Measurements from ENCODE around the gene TMPRSS6.

The TMPRSS6 gene

DNA sequence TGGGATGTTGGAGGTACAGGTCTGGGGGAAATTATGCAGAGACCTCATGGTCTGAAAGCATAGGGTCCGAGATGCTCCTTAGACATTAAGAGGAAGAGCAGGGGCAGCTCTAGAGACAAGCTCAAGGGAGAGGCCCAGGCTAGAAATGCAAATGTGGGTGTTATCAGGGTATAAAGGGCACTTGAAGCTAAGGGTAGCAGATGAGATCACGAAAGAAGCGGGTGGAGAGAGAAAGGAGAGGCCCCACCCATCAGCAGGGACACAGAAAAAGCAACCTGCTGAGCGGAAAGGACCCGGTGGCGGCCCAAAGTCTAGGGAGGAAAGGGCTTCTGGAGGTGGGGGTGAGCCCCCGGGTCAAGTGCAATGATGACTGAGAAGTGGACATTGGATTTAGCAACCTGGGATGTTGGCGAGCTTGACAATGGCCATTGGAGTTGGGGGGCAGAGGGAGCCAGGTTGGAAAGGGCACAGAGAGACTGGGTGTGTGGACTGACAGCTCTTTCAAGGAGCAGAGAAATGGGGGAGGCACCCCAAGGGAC, 8.9 kb downstream of the TMPRSS6 start:
- H3K4me3 ChIP-seq (ENCODE audit: low read length): no peak overlapping the region
- DNase-seq (ENCODE audit: low read depth): no peak
- TF ChIP-seq, protein P1, sequence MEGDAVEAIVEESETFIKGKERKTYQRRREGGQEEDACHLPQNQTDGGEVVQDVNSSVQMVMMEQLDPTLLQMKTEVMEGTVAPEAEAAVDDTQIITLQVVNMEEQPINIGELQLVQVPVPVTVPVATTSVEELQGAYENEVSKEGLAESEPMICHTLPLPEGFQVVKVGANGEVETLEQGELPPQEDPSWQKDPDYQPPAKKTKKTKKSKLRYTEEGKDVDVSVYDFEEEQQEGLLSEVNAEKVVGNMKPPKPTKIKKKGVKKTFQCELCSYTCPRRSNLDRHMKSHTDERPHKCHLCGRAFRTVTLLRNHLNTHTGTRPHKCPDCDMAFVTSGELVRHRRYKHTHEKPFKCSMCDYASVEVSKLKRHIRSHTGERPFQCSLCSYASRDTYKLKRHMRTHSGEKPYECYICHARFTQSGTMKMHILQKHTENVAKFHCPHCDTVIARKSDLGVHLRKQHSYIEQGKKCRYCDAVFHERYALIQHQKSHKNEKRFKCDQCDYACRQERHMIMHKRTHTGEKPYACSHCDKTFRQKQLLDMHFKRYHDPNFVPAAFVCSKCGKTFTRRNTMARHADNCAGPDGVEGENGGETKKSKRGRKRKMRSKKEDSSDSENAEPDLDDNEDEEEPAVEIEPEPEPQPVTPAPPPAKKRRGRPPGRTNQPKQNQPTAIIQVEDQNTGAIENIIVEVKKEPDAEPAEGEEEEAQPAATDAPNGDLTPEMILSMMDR (conservative IDR thresholded peaks at IDR 0.05; ENCODE audit: low read length): no peak

DNA sequence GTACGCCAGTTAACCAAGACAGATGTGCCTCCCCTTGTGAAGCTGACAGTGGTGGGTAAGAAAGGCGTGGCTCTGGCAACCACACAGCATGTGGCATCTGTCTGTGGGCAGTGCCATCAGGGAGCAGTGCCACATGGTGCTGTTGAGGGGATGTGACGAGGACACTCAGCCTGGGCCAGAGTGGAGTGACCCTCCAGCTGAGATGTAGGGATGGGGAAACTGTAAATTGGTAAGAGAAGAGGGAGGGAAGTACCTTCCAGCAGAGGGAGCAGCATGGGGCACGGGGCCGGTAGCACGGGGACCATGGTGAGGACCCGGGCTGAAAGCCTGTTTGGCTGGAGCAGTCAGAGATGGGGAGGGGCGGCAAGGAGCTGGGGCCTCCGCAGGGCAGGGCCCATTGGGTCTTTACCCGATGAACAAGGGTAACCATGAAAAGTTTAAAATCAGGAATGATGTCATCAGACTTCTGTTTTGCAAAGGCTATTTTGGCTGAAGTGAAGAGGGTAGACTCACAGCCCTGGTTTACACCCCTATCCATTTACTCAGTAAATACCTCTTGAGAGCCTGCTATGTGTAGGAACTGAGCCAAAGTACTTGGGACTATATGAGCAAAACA, 10.4 kb downstream of the TMPRSS6 start:
- no peak for DNase-seq (ENCODE audit: low read depth)
- TF ChIP-seq, protein P1 (conservative IDR thresholded peaks at IDR 0.05; ENCODE audit: low read length): no peak

DNA sequence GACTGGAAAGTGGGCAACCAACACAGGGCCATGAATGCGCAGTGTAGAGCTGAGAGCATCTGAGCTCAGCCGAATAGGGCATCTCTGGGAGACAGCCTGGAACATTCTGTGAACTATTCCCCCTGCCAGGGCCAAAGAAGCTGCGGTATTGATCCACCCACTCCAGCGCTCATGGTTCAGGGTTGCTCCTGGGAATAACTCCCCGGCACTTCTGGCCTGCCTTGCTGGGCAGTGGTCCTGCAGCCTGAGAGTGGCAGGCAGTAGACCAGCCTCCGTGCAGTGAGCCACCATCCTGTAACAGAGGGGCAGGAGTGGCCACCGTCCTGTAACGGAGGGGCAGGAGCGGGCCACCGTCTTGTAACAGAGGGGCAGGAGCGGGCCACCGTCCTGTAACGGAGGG, 12.2 kb downstream of the TMPRSS6 start:
- TF ChIP-seq, protein P1 (conservative IDR thresholded peaks at IDR 0.05; ENCODE audit: low read length): no peak
- H3K4me3 ChIP-seq (ENCODE audit: low read length): no peak overlapping the region
- no peak for DNase-seq (ENCODE audit: low read depth)

More for the DNA sequence above, 10.4 kb downstream of the TMPRSS6 start:
- H3K4me3 ChIP-seq (ENCODE audit: low read length): no peak overlapping the region

DNA sequence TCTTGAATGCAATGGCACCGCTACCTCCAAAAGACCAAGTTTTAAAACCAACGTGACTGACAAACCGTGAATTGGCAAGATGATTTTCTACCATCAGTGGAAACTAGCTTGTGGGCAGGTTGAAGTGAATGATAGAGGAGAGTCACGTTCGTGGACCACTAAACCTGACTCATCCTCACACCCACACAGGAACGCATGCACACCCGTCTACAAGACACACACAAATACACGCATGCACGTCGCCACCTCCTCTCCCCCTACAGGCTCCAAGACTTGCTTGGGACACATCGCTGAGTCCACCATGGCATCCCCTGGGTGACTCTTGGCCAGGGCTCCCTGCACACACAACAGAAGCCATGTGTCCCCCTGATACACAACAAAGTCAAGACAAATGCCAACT, 14.4 kb downstream of the TMPRSS6 start:
- no peak for DNase-seq (ENCODE audit: low read depth)
- TF ChIP-seq, protein P1 (conservative IDR thresholded peaks at IDR 0.05; ENCODE audit: low read length): no peak
- no peak overlapping the region for H3K4me3 ChIP-seq (ENCODE audit: low read length)

DNA sequence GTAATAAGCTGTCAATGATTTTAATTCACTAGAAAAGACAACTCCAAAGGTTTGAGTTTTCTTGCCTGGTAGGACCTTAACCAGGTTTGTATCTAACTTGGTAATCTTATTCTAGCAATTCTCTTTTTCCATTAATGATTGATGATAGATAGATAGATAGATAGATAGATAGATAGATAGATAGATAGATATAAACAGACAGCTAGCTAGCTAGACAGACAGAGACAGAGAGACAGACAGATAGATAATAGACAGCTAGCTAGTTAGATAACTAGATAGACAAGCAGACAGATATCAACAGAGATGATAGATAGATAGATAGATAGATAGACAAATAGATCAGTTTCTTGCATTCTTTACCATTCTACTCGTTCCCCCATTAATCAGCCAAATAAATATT, 15.3 kb downstream of the TMPRSS6 start:
- no peak overlapping the region for H3K4me3 ChIP-seq (ENCODE audit: low read length)
- TF ChIP-seq, protein P1 (conservative IDR thresholded peaks at IDR 0.05; ENCODE audit: low read length): no peak
- no peak for DNase-seq (ENCODE audit: low read depth)

DNA sequence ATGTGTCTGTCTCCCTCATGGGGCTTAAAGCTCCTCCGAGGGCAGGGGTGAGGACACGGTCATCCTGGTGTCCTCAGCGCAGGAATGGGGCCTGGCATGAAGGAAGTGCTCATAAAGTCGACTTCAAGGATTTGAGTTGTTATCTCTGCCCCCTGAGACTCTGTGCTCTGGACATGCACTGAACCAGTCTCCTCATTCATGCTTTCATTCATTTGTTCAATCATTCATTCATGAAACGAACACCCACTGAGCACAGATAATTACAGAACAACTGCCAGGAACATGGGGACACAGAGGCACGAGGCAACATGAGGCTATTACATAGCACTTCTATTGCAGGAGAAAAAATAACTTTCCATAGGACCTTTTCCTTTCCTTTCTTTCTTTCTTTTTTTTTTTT, 16.5 kb downstream of the TMPRSS6 start:
- DNase-seq (ENCODE audit: low read depth): no peak
- TF ChIP-seq, protein P1 (conservative IDR thresholded peaks at IDR 0.05; ENCODE audit: low read length): no peak
- H3K4me3 ChIP-seq (ENCODE audit: low read length): no peak overlapping the region

DNA sequence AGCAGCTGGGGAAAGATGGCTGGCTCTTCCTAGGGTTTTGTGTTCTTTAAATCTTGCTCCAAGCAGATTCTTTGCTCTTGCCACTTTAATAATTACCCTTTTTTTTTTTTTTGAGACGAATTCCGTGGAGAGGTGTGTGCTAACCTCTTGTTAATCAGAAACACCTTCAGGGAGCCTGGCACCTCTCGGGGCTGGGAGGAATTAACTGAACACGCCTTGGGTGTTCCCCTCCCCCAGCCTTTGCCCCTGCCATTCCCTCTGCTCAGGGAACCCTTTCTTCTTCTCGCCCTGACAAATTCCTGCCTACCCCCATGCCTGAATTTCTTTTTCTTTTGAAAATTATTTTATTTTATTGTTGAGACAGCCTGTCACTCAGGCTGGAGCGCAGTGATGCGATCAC, 17.5 kb downstream of the TMPRSS6 start:
- no peak for DNase-seq (ENCODE audit: low read depth)
- no peak overlapping the region for H3K4me3 ChIP-seq (ENCODE audit: low read length)
- TF ChIP-seq, protein P1 (conservative IDR thresholded peaks at IDR 0.05; ENCODE audit: low read length): no peak
